ENCODE data around the gene ETV4.

- TF ChIP-seq, protein P1, sequence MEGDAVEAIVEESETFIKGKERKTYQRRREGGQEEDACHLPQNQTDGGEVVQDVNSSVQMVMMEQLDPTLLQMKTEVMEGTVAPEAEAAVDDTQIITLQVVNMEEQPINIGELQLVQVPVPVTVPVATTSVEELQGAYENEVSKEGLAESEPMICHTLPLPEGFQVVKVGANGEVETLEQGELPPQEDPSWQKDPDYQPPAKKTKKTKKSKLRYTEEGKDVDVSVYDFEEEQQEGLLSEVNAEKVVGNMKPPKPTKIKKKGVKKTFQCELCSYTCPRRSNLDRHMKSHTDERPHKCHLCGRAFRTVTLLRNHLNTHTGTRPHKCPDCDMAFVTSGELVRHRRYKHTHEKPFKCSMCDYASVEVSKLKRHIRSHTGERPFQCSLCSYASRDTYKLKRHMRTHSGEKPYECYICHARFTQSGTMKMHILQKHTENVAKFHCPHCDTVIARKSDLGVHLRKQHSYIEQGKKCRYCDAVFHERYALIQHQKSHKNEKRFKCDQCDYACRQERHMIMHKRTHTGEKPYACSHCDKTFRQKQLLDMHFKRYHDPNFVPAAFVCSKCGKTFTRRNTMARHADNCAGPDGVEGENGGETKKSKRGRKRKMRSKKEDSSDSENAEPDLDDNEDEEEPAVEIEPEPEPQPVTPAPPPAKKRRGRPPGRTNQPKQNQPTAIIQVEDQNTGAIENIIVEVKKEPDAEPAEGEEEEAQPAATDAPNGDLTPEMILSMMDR (IDR thresholded peaks at IDR 0.05): no peak
- no peak for TF ChIP-seq POLR2A (IDR thresholded peaks at IDR 0.05)
Measured at GRCh38 chr17:43588664-43589435, 42.7 kb upstream of the ETV4 start.

All from testis (tissue), 2 donors.